Prostate gland (tissue), 2 donors: Measurements from ENCODE around the gene STX19.

ENCODE experiments used
- POLR2A ChIP-seq: fragments of 450-650 bp; IDR thresholded peaks from one replicate; pipeline ENCODE4 v1.6.1; 2016; ENCODE audit warnings: antibody characterized with exemption, mild to moderate bottlenecking
- TF ChIP-seq, protein P1 (sequence below), 4 experiments: fragments of 200-600 bp in 2 of 4; fragments of 450-650 bp in 2 of 4; sonication (generic) in 2 of 4; IDR thresholded peaks; 1 replicate in 3 of 4; 2 replicates in 1 of 4; pipeline ENCODE4 v1.5.1; 2016 to 2019; ENCODE audit warnings: antibody characterized with exemption in 4 of 4, mild to moderate bottlenecking in 2 of 4, moderate library complexity in 2 of 4

DNA sequence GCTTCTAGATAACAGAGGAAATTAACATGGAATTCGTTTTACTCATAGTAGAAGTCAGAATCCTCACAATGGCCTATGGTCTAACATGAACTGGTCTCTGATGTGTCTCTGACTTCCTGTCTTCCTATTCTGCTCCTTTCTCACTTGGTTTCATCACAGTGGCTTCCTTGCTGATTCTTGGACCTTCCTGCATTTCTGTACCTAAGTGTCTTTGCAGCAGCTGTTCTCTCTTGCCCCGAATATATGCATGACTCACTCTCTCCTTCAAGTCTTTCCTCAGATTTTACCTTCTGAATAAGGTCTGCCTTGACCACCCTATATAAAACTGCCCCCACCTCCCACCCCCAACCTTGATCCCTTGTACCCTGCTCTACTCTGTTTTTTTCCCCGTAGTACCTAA lies 34.3 kb downstream of the STX19 start:
- TF ChIP-seq, protein P1, sequence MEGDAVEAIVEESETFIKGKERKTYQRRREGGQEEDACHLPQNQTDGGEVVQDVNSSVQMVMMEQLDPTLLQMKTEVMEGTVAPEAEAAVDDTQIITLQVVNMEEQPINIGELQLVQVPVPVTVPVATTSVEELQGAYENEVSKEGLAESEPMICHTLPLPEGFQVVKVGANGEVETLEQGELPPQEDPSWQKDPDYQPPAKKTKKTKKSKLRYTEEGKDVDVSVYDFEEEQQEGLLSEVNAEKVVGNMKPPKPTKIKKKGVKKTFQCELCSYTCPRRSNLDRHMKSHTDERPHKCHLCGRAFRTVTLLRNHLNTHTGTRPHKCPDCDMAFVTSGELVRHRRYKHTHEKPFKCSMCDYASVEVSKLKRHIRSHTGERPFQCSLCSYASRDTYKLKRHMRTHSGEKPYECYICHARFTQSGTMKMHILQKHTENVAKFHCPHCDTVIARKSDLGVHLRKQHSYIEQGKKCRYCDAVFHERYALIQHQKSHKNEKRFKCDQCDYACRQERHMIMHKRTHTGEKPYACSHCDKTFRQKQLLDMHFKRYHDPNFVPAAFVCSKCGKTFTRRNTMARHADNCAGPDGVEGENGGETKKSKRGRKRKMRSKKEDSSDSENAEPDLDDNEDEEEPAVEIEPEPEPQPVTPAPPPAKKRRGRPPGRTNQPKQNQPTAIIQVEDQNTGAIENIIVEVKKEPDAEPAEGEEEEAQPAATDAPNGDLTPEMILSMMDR (IDR thresholded peaks at IDR 0.05), result no peak
- TF ChIP-seq POLR2A, result no peak
